A673 (cell line): ENCODE measurements around the gene HEMK1. TPM values are rescaled to one million over a fixed set of nuclear protein-coding genes. Genes with fewer than 3 reads are reported as not detected.

Source experiments
- BruUV-seq: library from RNA; stranded (reverse); fragments of 400-500 nt; replicated peaks from 2 replicates; lab custom pipeline; 2021; lab: Mats Ljungman, UMichigan
- CTCF ChIA-PET: fragments of 300-600 bp; sonication (Branson Sonifier 250); formaldehyde crosslinking; loops from one replicate; lab custom pipeline; 2022; ENCODE audit warnings: antibody characterized with exemption; lab: Charles Lee
- POLR2A ChIA-PET: fragments of 300-600 bp; sonication (Branson Sonifier 250); formaldehyde crosslinking; loops from one replicate; lab custom pipeline; 2022; ENCODE audit warnings: antibody characterized with exemption; ENCODE audit not compliant: low non-redundant PET; lab: Charles Lee
- DNase-seq: peaks from one replicate; pipeline ENCODE4 v3.0.0-alpha.2; 2015; ENCODE audit warnings: low spot score
- H3K27ac ChIP-seq: fragments of 200-600 bp; sonication (generic); 2 replicates; pipeline ENCODE4 v1.5.1; 2016; ENCODE audit warnings: mixed run types, low read depth, mild to moderate bottlenecking, mixed read lengths, antibody characterized with exemption, low read length; ENCODE audit not compliant: poor library complexity, severe bottlenecking
- H3K27me3 ChIP-seq: fragments of 200-600 bp; sonication (generic); replicated peaks from 2 replicates; pipeline ENCODE4 v1.6.1; 2017; ENCODE audit warnings: mixed run types, low read depth, mild to moderate bottlenecking, mixed read lengths, antibody characterized with exemption, low read length; ENCODE audit not compliant: insufficient read depth, poor library complexity
- H3K36me3 ChIP-seq: fragments of 200-600 bp; sonication (generic); 2 replicates; pipeline ENCODE4 v1.6.1; 2016; ENCODE audit warnings: mixed run types, mild to moderate bottlenecking, mixed read lengths, antibody characterized with exemption, low read length; ENCODE audit not compliant: insufficient read depth, poor library complexity, severe bottlenecking
- H3K4me1 ChIP-seq: fragments of 200-600 bp; sonication (generic); 2 replicates; pipeline ENCODE4 v1.6.1; 2017; ENCODE audit warnings: mixed run types, mild to moderate bottlenecking, mixed read lengths, antibody characterized with exemption, low read length; ENCODE audit not compliant: insufficient read depth, poor library complexity, severe bottlenecking
- H3K4me3 ChIP-seq: fragments of 200-600 bp; sonication (generic); 2 replicates; pipeline ENCODE4 v1.5.1; 2016; ENCODE audit warnings: low read depth, mixed run types, mild to moderate bottlenecking, mixed read lengths, low read length; ENCODE audit not compliant: poor library complexity, severe bottlenecking
- H3K9me3 ChIP-seq: fragments of 200-600 bp; sonication (generic); 2 replicates; pipeline ENCODE4 v1.6.1; 2016; ENCODE audit warnings: mixed run types, low read depth, mild to moderate bottlenecking, mixed read lengths, antibody characterized with exemption, low read length; ENCODE audit not compliant: poor library complexity, severe bottlenecking
- EZH2 ChIP-seq: fragments of 200-600 bp; sonication (generic); IDR thresholded peaks from 2 replicates; pipeline ENCODE4 v1.6.1; 2017; ENCODE audit warnings: borderline replicate concordance, low read depth, mild to moderate bottlenecking, mixed read lengths, antibody characterized with exemption, low read length; ENCODE audit not compliant: poor library complexity, severe bottlenecking
- intact Hi-C: fragments of 100-400 bp; cut with micrococcal nuclease; formaldehyde crosslinking; loops from one replicate; pipeline ENCODE4 v1.10.0; 2022; ENCODE audit not compliant: unreplicated experiment
- total RNA-seq: library from RNA; stranded (reverse); gene quantifications from 2 replicates; pipeline ENCODE4 v1.2.3, GENCODE V29; 2021
- TF ChIP-seq, protein P1 (sequence below): fragments of 300-800, 200-600 bp; sonication (generic); conservative IDR thresholded peaks from 2 replicates; pipeline ENCODE4 v1.5.1; 2017; ENCODE audit warnings: low read depth, mild to moderate bottlenecking, antibody characterized with exemption, low read length, moderate library complexity, mixed read lengths

Gene HEMK1
- total RNA-seq, 1 experiment from 2014 or later = 5.7 TPM

DNA sequence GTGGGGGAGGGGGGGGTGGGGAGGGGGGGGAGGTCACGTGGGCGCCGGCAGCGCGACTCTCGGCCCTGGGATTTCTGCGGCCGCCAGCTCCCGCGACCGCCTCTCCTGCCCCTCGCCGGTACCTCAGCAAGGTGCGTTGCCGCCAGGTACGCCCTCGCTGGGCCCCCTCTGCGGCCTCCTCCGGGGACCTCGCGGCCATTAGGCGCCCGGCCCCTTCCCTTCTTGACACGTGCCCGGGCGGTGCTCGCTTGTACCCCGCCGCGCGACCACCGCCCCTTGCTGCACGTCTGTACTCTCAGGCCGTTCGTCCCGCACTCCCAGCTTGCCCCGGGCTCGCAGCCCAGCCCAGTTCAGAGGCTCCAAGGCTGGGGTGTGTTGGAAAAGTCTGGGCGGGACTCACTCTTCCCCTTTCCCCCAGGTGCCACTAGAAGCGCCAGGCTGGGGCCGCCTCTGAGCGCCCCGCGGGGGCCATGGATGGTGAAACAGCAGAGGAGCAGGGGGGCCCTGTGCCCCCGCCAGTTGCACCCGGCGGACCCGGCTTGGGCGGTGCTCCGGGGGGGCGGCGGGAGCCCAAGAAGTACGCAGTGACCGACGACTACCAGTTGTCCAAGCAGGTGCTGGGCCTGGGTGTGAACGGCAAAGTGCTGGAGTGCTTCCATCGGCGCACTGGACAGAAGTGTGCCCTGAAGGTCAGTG is 47.9 kb downstream of the HEMK1 start, which contains the start of gene MAPKAPK3:
MAPKAPK3 (plus strand) TSS at position 56 of the 696 bp plus-strand sequence; CDS start at position 471, 415 bp downstream.
- BruUV-seq = no TSS peak
- no peaks in the 10 kb centered on the region for H3K27me3 ChIP-seq
- ChIA-PET POLR2A (no interaction called here), CTCF (interaction anchor here (1.4 kb wide), 1 partner anchor 755 kb away, joined by 6 read pairs; no protein-coding TSS in a partner anchor)
- intact Hi-C loops = loop anchor here (2.0 to 10.0 kb wide), 3 partner anchors 756 to 878 kb away; partner anchors contain the start of gene MANF
- peaks cover 3% of the 10 kb centered on the region for H3K4me1 ChIP-seq
- no peak for DNase-seq
- H3K9me3 ChIP-seq = no peaks in the 10 kb centered on the region
- H3K27ac ChIP-seq = peak within 1 kb of the TSS; percentile 67
- H3K4me3 ChIP-seq = peak within 1 kb of the TSS; percentile 59
- TF ChIP-seq EZH2 = no peak
- TF ChIP-seq, protein P1, sequence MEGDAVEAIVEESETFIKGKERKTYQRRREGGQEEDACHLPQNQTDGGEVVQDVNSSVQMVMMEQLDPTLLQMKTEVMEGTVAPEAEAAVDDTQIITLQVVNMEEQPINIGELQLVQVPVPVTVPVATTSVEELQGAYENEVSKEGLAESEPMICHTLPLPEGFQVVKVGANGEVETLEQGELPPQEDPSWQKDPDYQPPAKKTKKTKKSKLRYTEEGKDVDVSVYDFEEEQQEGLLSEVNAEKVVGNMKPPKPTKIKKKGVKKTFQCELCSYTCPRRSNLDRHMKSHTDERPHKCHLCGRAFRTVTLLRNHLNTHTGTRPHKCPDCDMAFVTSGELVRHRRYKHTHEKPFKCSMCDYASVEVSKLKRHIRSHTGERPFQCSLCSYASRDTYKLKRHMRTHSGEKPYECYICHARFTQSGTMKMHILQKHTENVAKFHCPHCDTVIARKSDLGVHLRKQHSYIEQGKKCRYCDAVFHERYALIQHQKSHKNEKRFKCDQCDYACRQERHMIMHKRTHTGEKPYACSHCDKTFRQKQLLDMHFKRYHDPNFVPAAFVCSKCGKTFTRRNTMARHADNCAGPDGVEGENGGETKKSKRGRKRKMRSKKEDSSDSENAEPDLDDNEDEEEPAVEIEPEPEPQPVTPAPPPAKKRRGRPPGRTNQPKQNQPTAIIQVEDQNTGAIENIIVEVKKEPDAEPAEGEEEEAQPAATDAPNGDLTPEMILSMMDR = no peak
- H3K36me3 ChIP-seq = no peaks in the 10 kb centered on the region

GRCh38 chr3:50617911-50618481 is 48.7 kb downstream of the HEMK1 start:
- ChIA-PET POLR2A (no interaction called here), CTCF (no interaction called here)
- BruUV-seq = TSS peak; percentile 20
- H3K27ac ChIP-seq = no peak overlapping the region
- TF ChIP-seq, protein P1 = no peak
- TF ChIP-seq EZH2 = no peak
- H3K4me3 ChIP-seq = peak overlapping the region; percentile 59
- no peaks in the 10 kb centered on the region for H3K36me3 ChIP-seq
- H3K9me3 ChIP-seq = no peaks in the 10 kb centered on the region
- no peak for DNase-seq
- no peaks in the 10 kb centered on the region for H3K4me1 ChIP-seq
- intact Hi-C loops = loop anchor here (2.0 to 10.0 kb wide), 3 partner anchors 755 to 877 kb away; partner anchors contain the start of gene MANF
- no peaks in the 10 kb centered on the region for H3K27me3 ChIP-seq

DNA sequence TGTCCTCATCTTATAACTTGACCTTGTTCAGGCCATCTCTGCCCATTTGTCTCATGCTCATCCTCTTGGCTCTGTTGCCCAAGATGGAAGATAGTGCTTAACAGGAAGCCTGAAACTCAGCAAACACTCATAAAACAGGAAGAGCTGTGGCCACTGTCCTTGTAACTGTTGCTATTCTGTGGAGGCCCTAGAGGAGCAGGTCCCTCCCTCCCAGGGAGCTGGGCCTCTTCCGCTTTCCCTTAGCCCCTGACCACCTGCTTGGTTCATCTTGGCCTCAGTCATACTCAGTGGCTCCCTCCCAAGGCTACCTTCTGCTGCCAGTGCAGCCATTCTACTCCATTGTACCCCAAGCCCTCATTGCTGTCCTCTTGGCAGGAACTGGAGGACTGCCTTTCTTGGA is 51.1 kb downstream of the HEMK1 start:
- Histone ChIP-seq H3K27ac (no peak overlapping the region), H3K36me3 (no peaks in the 10 kb centered on the region), H3K9me3 (no peaks in the 10 kb centered on the region), H3K4me1 (peaks cover 2% of the 10 kb centered on the region), H3K4me3 (no peak overlapping the region), H3K27me3 (no peaks in the 10 kb centered on the region)
- intact Hi-C loops = no loop called here
- CTCF ChIA-PET = no interaction called here
- POLR2A ChIA-PET = no interaction called here
- no peak for DNase-seq
- no TSS peak for BruUV-seq
- no peak for TF ChIP-seq EZH2
- TF ChIP-seq, protein P1 = no peak
